GM12892 (cell line): Measurements from ENCODE around the gene CYP4F11.

Experiments
- POLR2A ChIP-seq: IDR thresholded peaks from 2 replicates; pipeline ENCODE4 v1.6.1; 2011; ENCODE audit warnings: low read depth, low read length, control low read depth
- POLR2AphosphoS5 ChIP-seq: IDR thresholded peaks from 2 replicates; pipeline ENCODE4 v1.6.1; 2011; ENCODE audit warnings: low read depth, low read length, control low read depth
- TAF1 ChIP-seq: IDR thresholded peaks from 2 replicates; pipeline ENCODE4 v1.6.1; 2011; ENCODE audit warnings: low read depth, mild to moderate bottlenecking, control low read depth, low read length, borderline replicate concordance

DNA sequence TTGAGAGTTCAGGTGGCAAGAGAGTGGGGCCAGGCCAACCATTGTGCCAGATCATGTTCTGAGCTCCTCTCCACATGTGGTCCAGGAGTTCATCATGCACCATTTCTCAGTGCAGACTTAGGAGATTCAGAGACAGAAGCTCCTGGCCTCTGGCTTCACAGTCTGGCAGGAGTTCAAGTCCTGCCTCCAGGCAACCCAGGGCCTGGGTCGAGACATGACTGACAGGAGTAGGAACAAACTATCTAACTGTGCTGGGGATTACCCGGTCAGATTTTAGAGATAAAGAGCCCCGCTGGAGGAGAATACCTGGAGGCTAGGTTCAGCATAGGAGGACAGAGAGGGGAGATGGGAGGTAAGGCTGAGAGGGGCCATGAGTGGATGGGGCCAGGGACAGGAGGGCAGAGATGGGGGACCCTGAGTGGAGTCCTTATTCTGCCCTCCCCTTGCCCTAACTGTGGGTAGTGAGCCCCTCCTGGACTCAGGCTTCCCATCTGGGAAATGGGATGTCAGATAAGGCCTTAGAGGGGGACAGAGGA, 906 bp upstream of the CYP4F11 start:
- TF ChIP-seq POLR2A (no peak), POLR2AphosphoS5 (no peak), TAF1 (no peak)
